HFF-Myc (cell line): Measurements from ENCODE around the gene GATB.

Source experiments
- DNase-seq: peaks from one replicate; pipeline ENCODE4 v3.0.0-alpha.2; 2011; ENCODE audit warnings: low read depth; ENCODE audit errors: extremely low read depth
- H3K4me3 ChIP-seq: replicated peaks from 2 replicates; pipeline ENCODE4 v1.5.1; 2011; ENCODE audit warnings: low read depth, mild to moderate bottlenecking, control low read depth, low read length
- CTCF ChIP-seq: IDR thresholded peaks from 2 replicates; pipeline ENCODE4 v1.5.1; 2012; ENCODE audit warnings: mild to moderate bottlenecking, low read depth, low read length, control low read depth; ENCODE audit errors: missing control alignments

GATB gene

GRCh38 chr4:151689211-151689991 is 71.4 kb downstream of the GATB start:
- no peak for TF ChIP-seq CTCF
- H3K4me3 ChIP-seq = no peak overlapping the region
- DNase-seq = no peak

- H3K4me3 ChIP-seq = no peak overlapping the region
- TF ChIP-seq CTCF = no peak
- no peak for DNase-seq
These were observed 72.1 kb downstream of the GATB start for GRCh38 chr4:151688785-151689043.

- TF ChIP-seq CTCF = no peak
- H3K4me3 ChIP-seq = no peak overlapping the region
- no peak for DNase-seq
These were observed 72.6 kb downstream of the GATB start for GRCh38 chr4:151688003-151688784.

GRCh38 chr4:151687021-151687640 is 73.7 kb downstream of the GATB start:
- H3K4me3 ChIP-seq = no peak overlapping the region
- TF ChIP-seq CTCF = no peak
- no peak for DNase-seq

GRCh38 chr4:151685303-151685702 is 75.5 kb downstream of the GATB start:
- TF ChIP-seq CTCF = no peak
- no peak for DNase-seq
- no peak overlapping the region for H3K4me3 ChIP-seq

GRCh38 chr4:151681085-151681484 is 79.7 kb downstream of the GATB start:
- H3K4me3 ChIP-seq = no peak overlapping the region
- DNase-seq = no peak
- no peak for TF ChIP-seq CTCF
